ENCODE measurements around the gene AP1AR. TPM values are rescaled to one million over a fixed set of nuclear protein-coding genes. Genes with fewer than 3 reads are reported as not detected.

Gene AP1AR
- total and polyA plus RNA-seq, 8 donors, result 4.5 to 11.4 (median 8.0) TPM

DNA sequence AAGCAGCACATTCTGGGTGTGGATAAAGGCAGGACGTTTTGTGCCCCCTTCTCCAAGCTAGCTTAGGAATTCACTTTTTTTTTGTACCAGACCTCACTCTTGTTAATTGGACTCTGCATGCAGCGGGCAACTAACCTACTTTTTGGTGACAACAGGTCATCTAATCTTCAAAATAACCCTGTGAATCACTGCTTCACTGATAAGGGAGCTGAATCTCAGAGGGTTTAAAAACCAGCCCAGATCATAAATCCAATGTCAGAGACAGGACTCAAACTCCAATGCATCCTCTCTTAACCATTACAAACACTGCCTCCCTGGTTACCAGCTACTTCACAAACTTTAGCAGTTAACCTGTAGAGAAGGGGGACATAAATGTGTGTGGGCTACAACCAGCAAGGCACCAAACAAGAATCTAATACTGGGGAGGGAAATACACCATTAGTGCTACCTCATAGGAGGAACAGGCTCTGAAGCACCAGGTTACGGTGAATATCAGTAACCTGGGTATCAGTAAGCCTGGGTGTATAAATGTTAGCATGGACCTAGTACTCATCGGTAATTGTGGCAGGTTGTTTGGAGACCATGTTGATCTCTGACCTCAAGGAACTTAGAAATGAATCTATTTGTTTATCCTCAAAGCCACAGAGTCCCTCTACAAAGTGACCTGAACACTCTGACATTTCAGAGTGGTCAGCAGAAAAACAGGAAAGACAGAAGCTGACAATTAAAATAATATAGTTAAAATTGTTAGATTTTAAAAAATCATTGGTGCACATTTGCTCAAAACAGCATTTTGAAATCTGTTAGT, 51.5 kb downstream of the AP1AR start:
- FAIRE-seq, result no peak
- H3K27me3 ChIP-seq, result no peaks in the 10 kb centered on the region
- no peak for ATAC-seq

GRCh38 chr4:112284166-112284565, 52.6 kb downstream of the AP1AR start:
- no peaks in the 10 kb centered on the region for H3K9me3 ChIP-seq
- H3K27ac ChIP-seq, result peak overlapping the region in 3 of 4 donors; percentile 83 to 92 (median 92)
- H3K27me3 ChIP-seq, result no peaks in the 10 kb centered on the region
- WGBS, 2 donors, result 4 to 6% methylated on average over 6 of the region's 6 CpGs
- H3K36me3 ChIP-seq, result no peaks in the 10 kb centered on the region
- ATAC-seq (no peak), FAIRE-seq (no peak), DNase-seq (no peak)
- TF ChIP-seq, protein P1, sequence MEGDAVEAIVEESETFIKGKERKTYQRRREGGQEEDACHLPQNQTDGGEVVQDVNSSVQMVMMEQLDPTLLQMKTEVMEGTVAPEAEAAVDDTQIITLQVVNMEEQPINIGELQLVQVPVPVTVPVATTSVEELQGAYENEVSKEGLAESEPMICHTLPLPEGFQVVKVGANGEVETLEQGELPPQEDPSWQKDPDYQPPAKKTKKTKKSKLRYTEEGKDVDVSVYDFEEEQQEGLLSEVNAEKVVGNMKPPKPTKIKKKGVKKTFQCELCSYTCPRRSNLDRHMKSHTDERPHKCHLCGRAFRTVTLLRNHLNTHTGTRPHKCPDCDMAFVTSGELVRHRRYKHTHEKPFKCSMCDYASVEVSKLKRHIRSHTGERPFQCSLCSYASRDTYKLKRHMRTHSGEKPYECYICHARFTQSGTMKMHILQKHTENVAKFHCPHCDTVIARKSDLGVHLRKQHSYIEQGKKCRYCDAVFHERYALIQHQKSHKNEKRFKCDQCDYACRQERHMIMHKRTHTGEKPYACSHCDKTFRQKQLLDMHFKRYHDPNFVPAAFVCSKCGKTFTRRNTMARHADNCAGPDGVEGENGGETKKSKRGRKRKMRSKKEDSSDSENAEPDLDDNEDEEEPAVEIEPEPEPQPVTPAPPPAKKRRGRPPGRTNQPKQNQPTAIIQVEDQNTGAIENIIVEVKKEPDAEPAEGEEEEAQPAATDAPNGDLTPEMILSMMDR (IDR thresholded peaks at IDR 0.05), result no peak
- peaks cover 0 to 14% (median 2%) of the 10 kb centered on the region in 3 donors for H3K4me1 ChIP-seq
- peak overlapping the region; percentile 56 to 75 (median 72) for H3K4me3 ChIP-seq
- intact Hi-C loops (cut with DNase I), result no loop called here

More for the DNA sequence above, 51.5 kb downstream of the AP1AR start:
- no peaks in the 10 kb centered on the region for H3K36me3 ChIP-seq
- intact Hi-C loops (cut with DNase I), result no loop called here
- no peak for DNase-seq
- H3K27ac ChIP-seq, result no peak overlapping the region
- TF ChIP-seq, protein P1 (IDR thresholded peaks at IDR 0.05), result no peak
- no peaks in the 10 kb centered on the region for H3K9me3 ChIP-seq
- 44 to 46% methylated on average over 4 of the region's 4 CpGs for WGBS, 2 donors
- H3K4me1 ChIP-seq, result peaks cover 5 to 24% (median 12%) of the 10 kb centered on the region in 3 donors
- H3K4me3 ChIP-seq, result peak overlapping the region in 2 of 4 donors; percentile 75

GRCh38 chr4:112284662-112285411, 53.2 kb downstream of the AP1AR start:
- no peaks in the 10 kb centered on the region for H3K9me3 ChIP-seq
- TF ChIP-seq, protein P1 (IDR thresholded peaks at IDR 0.05), result no peak
- ATAC-seq (peak; percentile 29 to 61 (median 46)), DNase-seq (peak in 4 of 6 donors; percentile 38 to 68 (median 48)), FAIRE-seq (no peak)
- H3K4me3 ChIP-seq, result peak overlapping the region; percentile 56 to 75 (median 72)
- H3K27me3 ChIP-seq, result no peaks in the 10 kb centered on the region
- H3K27ac ChIP-seq, result peak overlapping the region; percentile 81 to 92 (median 88)
- intact Hi-C loops (cut with DNase I), result no loop called here
- H3K4me1 ChIP-seq, result peaks cover 0 to 7% (median 0%) of the 10 kb centered on the region in 3 donors
- 0% methylated on average over 15 of the region's 15 CpGs for WGBS, 2 donors
- no peaks in the 10 kb centered on the region for H3K36me3 ChIP-seq

- no peaks in the 10 kb centered on the region for H3K27me3 ChIP-seq
- no peaks in the 10 kb centered on the region for H3K9me3 ChIP-seq
- H3K4me1 ChIP-seq, result peaks cover 0 to 6% (median 0%) of the 10 kb centered on the region in 3 donors
- TF ChIP-seq, protein P1 (IDR thresholded peaks at IDR 0.05), result no peak
- no peak for DNase-seq
- 90% methylated on average over 8 of the region's 8 CpGs for WGBS, 2 donors
- H3K36me3 ChIP-seq, result no peaks in the 10 kb centered on the region
- FAIRE-seq, result no peak
- no peak overlapping the region for H3K4me3 ChIP-seq
- intact Hi-C loops (cut with DNase I), result no loop called here
- no peak overlapping the region for H3K27ac ChIP-seq
- ATAC-seq, result no peak
Observed at GRCh38 chr4:112287258-112287989, 55.8 kb downstream of the AP1AR start.

All from pancreas (tissue), 10 donors.